Astrocyte of the hippocampus (primary cell): Measurements from ENCODE around the gene TRPC4.

Source experiments
- DNase-seq: peaks from one replicate; pipeline ENCODE4 v3.0.0; 2011; ENCODE audit warnings: low read depth, low spot score

The TRPC4 gene

DNA sequence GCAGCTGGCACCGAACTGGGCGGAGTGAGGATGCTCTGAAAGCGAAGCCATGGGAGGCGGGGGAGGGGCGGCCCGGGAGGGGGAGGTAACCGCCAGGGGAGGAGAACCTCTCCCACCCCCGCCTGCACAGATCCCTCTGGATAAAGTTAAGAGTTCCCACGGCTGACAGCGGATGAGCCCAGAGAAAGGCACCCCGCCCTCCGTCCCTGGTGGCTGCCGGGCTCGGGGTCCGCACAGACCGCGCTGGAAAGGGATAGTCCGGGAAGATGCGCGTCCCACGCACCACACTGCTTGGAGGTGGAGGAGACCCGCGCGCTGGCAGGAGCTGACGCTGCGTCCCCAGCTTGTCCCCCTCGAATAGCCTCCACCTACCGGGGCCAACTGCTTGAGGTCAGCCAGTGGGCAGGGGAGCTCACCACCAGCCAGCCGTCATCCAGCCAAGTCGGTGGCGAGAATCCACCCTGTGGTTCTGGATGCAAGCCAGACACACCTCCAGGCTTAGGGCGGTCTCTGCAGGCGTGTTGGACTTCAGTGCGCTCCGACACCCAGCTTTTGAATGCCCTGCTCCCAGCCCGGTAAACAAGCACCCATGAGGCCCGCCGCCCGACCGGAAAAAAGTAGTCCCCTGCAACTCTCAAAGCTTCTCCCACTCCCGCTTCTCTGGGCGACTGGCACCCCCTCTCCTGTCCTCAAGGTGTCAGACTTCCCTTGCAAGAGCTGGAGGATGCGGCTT, at the start of gene TRPC4:
TSS of gene TRPC4 (minus strand) at position 17 of the 733 bp plus-strand sequence. CDS start 86,439 bp downstream, outside the sequence.
- DNase-seq, result peak; percentile 84

- DNase-seq, result no peak
Observed at GRCh38 chr13:37918751-37919150, 49.2 kb upstream of the TRPC4 start.

- DNase-seq, result no peak
Observed at GRCh38 chr13:37918116-37918714, 48.6 kb upstream of the TRPC4 start.

DNA sequence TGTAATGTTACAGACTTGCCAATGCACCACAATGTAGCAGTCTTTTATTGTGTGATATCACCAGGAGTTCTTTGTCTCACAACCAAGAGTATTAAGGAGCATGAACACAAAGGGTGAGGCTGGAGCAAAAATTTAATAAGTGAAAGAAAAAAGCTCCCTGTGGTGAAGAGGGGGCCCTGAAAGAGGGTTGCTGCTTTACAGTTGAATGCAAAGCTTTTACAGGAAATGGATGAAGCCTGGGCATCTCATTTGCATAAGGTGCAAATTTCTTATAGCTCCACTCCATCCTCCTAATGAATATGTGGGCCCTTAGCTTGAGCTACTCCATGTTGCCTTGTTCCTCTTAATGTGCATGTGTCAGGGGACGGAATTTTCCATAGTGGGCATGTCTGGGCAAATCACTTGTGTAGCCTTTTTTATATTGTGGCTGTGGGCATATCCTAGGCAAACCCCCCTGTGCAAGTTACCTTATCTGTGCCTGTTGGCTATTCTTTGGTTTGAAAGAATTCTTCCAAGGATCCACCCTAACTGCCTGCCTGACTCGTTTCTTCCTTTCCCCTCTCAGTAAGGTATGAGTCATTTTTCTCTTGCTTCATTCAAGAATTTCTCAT, 45.3 kb upstream of the TRPC4 start:
- no peak for DNase-seq

- no peak for DNase-seq
Observed at GRCh38 chr13:37910790-37911189, 41.2 kb upstream of the TRPC4 start.

DNA sequence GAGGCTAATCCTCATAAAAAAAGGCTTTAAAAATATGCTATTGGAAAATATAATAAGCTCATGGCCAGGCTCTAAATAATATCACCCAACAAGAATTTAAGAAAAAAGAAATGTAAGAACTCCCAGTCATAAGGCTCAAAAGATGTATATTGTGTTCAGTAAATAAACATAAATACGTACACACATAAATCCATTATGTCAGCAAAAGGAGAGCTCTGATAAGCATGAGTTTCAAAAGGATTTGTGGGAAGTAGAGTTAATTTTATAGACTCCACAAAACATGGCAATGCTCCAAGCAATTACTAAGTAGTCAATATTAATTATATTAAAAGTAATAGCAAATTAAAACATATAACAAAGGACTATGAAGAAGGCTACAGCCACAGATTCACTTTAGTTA, 37.3 kb upstream of the TRPC4 start:
- DNase-seq, result no peak

- DNase-seq, result peak; percentile 57
Observed at GRCh38 chr13:37905736-37906135, 36.2 kb upstream of the TRPC4 start.

- no peak for DNase-seq
Observed at GRCh38 chr13:37899753-37900152, 30.2 kb upstream of the TRPC4 start.

- DNase-seq, result no peak
Observed at GRCh38 chr13:37893321-37893720, 23.7 kb upstream of the TRPC4 start.

GRCh38 chr13:37889820-37890219, 20.2 kb upstream of the TRPC4 start:
- DNase-seq, result no peak

- no peak for DNase-seq
Observed at GRCh38 chr13:37889102-37889501, 19.5 kb upstream of the TRPC4 start.

DNA sequence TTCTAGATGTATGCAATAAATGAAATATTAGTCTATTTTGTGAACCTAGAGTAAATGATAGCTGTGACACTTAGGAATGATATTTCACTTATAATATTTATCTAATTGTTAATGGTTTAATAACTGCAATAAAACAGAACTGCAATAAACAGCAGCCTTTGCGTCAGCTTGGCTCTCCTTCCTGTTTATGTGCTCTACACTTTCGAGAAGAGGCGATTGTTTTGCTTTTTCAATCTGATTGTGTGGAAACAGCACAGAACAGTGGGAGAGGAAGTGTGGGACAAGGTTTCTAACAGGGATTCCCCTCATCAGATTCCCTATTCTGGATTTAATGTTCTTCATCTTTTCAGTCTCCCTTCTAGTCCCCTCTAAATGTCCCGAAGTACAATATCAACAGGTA, 17.3 kb upstream of the TRPC4 start:
- no peak for DNase-seq

- peak; percentile 42 for DNase-seq
Observed at GRCh38 chr13:37884674-37885073, 15.1 kb upstream of the TRPC4 start.

- peak; percentile 3 for DNase-seq
Observed at GRCh38 chr13:37884026-37884425, 14.5 kb upstream of the TRPC4 start.

DNA sequence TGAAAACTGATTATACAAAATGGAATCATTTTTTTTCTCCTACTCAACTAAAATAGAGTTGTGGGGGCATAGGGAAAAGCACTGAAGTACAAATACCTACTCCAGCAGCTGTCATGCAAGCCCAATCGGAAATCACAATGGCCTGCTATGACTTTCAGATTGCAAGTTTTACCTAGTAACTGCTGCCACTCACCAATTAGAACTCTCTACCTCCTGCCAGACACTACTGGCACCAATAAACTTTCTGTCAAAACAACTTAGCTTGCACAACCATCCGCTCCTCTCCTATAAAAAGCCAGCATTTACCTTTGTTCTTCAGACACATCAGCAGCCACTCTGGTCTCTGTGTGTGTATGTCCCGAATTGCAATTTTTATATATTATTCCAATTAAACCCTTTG, 9.3 kb upstream of the TRPC4 start:
- peak; percentile 2 for DNase-seq

DNA sequence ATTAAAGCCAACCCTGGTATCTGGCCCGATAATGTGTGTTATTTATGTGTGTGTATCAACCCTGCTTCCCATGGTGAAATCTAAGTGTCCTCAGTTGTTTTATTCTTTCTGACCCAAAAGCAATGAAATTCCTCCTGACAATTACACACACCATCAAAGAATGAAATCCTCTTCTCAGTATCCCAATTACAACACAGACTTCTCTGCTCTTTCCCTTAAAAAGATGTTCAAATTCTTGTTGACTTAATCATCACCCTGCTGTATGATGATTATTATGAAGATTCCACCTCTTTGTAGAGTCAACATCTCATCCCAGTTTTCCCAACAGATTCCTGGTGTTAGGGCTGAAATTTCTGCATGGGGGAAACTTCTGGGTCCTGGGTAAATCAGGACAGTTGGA, 8.9 kb upstream of the TRPC4 start:
- DNase-seq, result peak; percentile 2

DNA sequence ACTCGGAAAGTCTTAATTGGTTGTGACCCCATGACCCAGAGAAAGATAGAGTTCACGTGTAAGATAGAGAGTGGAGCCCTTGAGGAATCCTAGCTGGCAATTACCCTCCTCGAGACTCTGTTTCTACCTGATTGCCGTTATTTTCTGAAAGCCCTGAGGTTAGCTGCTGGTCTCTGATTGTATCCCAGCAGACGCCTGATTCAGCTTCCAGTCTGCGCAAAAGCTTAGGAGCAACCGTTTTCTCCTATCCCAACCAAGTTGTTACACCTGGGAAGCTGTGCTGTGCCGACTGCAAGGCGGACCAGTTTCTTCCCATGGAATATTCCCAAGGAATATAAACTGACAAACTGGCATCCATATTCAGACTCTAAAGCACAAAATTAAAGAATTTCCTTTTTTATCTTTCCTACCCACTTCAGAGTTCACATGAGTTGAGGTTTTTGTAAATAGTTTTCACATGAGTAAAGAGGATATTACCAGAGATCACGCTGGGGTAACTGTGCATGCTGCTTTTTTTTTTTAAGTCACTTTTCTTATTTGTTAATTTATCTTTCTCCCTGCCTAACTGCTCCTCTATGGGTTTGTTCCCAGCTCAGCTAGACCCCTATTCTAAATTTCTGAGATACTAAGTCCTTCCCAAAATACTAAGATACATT, 1.5 kb upstream of the TRPC4 start:
- DNase-seq, result peak; percentile 65

DNA sequence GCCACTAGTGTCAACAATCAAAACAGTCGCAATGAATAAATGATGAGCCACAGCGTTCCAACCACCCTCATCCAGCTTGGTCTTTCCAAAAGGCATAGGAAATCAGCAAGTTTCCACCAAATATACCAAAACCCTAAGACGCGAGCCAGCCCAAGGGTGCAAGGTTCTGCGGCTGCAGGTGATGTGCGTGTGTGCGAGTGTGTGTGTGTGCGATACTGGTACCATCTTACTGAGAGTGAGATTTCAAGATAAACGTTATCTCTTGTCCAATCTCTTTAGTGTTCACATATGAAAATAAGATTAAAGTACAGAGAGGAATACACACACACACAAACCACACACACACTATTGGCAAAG, 895 bp upstream of the TRPC4 start:
- DNase-seq, result no peak

GRCh38 chr13:37869506-37869755, 141 bp downstream of the TRPC4 start:
- DNase-seq, result peak; percentile 53

DNA sequence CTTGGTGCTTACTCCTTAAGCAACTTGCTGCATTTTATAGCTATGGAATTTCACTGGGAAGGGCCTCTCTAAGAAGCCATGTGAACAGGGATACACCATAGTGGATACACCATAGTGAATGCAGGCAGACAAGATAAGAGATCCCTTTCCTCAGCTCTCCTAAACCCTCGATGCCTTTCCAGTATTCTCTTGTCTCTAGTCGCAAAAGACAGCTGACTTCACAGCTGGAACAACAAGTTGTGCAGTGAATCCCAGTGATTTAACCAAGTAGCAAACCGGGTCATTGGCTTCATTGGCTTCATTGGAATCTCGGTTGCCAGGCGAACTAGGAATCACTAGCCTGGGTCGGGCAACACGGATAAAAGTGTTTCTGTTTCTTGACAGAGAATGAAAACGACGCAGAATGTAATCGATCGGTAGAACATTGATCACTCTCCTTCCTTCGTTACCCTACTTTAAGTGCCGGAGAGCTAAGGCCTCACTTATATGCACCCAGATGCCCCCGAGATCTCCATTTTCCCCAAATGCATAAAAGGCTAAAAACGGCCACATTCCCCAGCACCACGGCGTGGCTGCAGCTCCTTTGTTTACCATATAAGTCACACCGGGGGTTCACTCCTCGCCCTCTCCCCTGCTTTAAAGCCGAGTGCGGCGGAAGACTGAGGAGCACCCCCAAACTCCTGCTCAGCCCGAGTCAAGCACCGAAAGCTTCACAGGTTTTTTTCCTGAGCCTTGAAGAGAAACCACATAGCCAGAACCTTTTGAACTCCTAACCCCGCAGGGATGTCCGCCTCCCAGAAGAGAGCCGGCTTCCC, 674 bp downstream of the TRPC4 start:
- peak; percentile 48 for DNase-seq

DNA sequence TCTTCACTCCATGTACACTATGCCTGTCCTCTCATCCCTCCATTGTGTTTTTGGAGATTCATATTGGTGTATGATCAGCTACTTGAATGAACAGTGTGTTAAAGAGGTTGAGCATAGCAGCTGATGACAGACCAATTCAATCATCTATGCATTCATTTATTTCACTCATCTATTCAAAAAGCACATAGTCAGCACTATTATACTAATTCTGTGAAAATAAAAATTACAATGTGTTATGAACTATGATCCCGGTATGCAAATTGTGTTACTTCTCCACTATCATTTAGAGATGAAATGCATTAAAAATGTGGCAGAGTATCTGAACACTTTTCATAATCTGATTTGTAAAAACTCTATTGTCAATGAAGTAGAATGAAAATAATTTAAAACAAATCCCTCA, 5.9 kb downstream of the TRPC4 start:
- DNase-seq, result no peak

DNA sequence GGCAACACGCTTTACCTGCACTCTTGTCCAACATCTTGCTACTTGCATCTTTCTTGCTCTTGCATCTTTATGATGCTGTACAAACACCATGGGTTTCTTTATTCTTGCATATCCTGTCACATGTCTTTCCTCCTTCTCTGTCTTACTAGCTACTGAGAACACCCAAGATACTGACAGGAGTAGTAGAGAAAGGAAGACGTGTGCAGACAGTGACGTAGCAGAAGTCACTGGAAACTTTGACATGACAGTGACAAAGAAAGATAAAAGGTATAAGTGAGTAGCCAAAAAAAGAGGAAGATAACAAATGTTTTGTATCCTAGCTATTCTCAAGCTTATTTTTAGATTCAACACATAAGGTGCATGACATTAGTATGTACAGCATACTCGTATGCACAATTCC, 34.2 kb downstream of the TRPC4 start:
- DNase-seq, result no peak
